ENCODE data around the gene ADAMTSL1. TPM values are rescaled to one million over a fixed set of nuclear protein-coding genes. Genes with fewer than 3 reads are reported as not detected.

The ADAMTSL1 gene
- total and polyA plus RNA-seq, 2 experiments from 2014 or later = 2.3 to 5.0 TPM

- Mint-ChIP-seq H3K4me3 (no peak overlapping the region), H3K4me1 (no peaks in the 10 kb centered on the region), H3K36me3 (ENCODE audit: low read depth) (no peaks in the 10 kb centered on the region), H3K9me3 (no peaks in the 10 kb centered on the region), H3K27me3 (ENCODE audit: insufficient read depth, low read depth, poor library complexity) (no peaks in the 10 kb centered on the region), H3K27ac (no peak overlapping the region)
- ATAC-seq (no peak), DNase-seq (ENCODE audit: low spot score) (no peak)
- Histone ChIP-seq H3F3A (replicated peaks; ENCODE audit: low read depth) (no peaks in the 10 kb centered on the region), H2AFZ (no peak overlapping the region), H3K4me2 (no peak overlapping the region), H4K20me1 (replicated peaks; ENCODE audit: insufficient read depth) (no peaks in the 10 kb centered on the region), H3K4me1 (ENCODE audit: insufficient read depth) (no peaks in the 10 kb centered on the region), H3K9me2 (ENCODE audit: insufficient read depth) (no peaks in the 10 kb centered on the region), H3K79me2 (replicated peaks; ENCODE audit: insufficient read depth) (no peaks in the 10 kb centered on the region), H3K27me3 (ENCODE audit: insufficient read depth) (no peaks in the 10 kb centered on the region), H3K36me3 (ENCODE audit: insufficient read depth) (no peaks in the 10 kb centered on the region), H3K27ac (ENCODE audit: low read depth) (no peak overlapping the region), H3K4me3 (no peak overlapping the region)
- TF ChIP-seq CREB1 (CRISPR knock-in tag; IDR thresholded peaks at IDR 0.05; ENCODE audit: low read depth) = no peak
These were observed 244.4 kb downstream of the ADAMTSL1 start for GRCh38 chr9:18718393-18718792.

GRCh38 chr9:18718932-18719331 lies 245.0 kb downstream of the ADAMTSL1 start:
- TF ChIP-seq ZNF114 (CRISPR knock-in tag; IDR thresholded peaks at IDR 0.05) (no peak), ZNF462 (CRISPR knock-in tag; IDR thresholded peaks at IDR 0.05) (no peak), CTCF (conservative IDR thresholded peaks at IDR 0.05; ENCODE audit: low read depth in 2 of 2) (no peak), EZH2 (IDR thresholded peaks at IDR 0.05; ENCODE audit: low read depth, unreplicated experiment) (no peak), ZNF331 (CRISPR knock-in tag; IDR thresholded peaks at IDR 0.05; ENCODE audit: low read depth) (no peak), STAT1 (IDR thresholded peaks at IDR 0.05; ENCODE audit: unreplicated experiment) (no peak), POLR2AphosphoS5 (IDR thresholded peaks at IDR 0.05; ENCODE audit: low read depth) (no peak), JUNB (IDR thresholded peaks at IDR 0.05; ENCODE audit: unreplicated experiment) (no peak), NANOG (IDR thresholded peaks at IDR 0.05; ENCODE audit: borderline replicate concordance) (no peak), CREB1 (CRISPR knock-in tag; IDR thresholded peaks at IDR 0.05; ENCODE audit: low read depth) (no peak)
- TF ChIP-seq, protein P1, sequence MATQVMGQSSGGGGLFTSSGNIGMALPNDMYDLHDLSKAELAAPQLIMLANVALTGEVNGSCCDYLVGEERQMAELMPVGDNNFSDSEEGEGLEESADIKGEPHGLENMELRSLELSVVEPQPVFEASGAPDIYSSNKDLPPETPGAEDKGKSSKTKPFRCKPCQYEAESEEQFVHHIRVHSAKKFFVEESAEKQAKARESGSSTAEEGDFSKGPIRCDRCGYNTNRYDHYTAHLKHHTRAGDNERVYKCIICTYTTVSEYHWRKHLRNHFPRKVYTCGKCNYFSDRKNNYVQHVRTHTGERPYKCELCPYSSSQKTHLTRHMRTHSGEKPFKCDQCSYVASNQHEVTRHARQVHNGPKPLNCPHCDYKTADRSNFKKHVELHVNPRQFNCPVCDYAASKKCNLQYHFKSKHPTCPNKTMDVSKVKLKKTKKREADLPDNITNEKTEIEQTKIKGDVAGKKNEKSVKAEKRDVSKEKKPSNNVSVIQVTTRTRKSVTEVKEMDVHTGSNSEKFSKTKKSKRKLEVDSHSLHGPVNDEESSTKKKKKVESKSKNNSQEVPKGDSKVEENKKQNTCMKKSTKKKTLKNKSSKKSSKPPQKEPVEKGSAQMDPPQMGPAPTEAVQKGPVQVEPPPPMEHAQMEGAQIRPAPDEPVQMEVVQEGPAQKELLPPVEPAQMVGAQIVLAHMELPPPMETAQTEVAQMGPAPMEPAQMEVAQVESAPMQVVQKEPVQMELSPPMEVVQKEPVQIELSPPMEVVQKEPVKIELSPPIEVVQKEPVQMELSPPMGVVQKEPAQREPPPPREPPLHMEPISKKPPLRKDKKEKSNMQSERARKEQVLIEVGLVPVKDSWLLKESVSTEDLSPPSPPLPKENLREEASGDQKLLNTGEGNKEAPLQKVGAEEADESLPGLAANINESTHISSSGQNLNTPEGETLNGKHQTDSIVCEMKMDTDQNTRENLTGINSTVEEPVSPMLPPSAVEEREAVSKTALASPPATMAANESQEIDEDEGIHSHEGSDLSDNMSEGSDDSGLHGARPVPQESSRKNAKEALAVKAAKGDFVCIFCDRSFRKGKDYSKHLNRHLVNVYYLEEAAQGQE (IDR thresholded peaks at IDR 0.05; ENCODE audit: unreplicated experiment) = no peak
- DNase-seq (ENCODE audit: low spot score) (no peak), ATAC-seq (no peak)
- Histone ChIP-seq H4K20me1 (replicated peaks; ENCODE audit: insufficient read depth) (no peaks in the 10 kb centered on the region), H3K27ac (ENCODE audit: low read depth) (no peak overlapping the region), H3K9me2 (ENCODE audit: insufficient read depth) (no peaks in the 10 kb centered on the region), H3K79me2 (replicated peaks; ENCODE audit: insufficient read depth) (no peaks in the 10 kb centered on the region), H3K27me3 (ENCODE audit: insufficient read depth) (no peaks in the 10 kb centered on the region), H3K4me2 (no peak overlapping the region), H2AFZ (no peak overlapping the region), H3K4me1 (ENCODE audit: insufficient read depth) (no peaks in the 10 kb centered on the region), H3F3A (replicated peaks; ENCODE audit: low read depth) (no peaks in the 10 kb centered on the region), H3K36me3 (ENCODE audit: insufficient read depth) (no peaks in the 10 kb centered on the region), H3K4me3 (no peak overlapping the region)
- no peak overlapping the region for H3K4me3 Mint-ChIP-seq
- H3K27ac Mint-ChIP-seq = no peak overlapping the region
- H3K9me3 Mint-ChIP-seq = no peaks in the 10 kb centered on the region
- no peaks in the 10 kb centered on the region for H3K27me3 Mint-ChIP-seq (ENCODE audit: insufficient read depth, low read depth, poor library complexity)
- H3K36me3 Mint-ChIP-seq (ENCODE audit: low read depth) = no peaks in the 10 kb centered on the region
- no peaks in the 10 kb centered on the region for H3K4me1 Mint-ChIP-seq
